ENCODE data around the gene ROR2. TPM values are rescaled to one million over a fixed set of nuclear protein-coding genes. Genes with fewer than 3 reads are reported as not detected.

Gene ROR2
- total and polyA plus RNA-seq, 2 donors: 28.2 to 33.7 TPM

GRCh38 chr9:91766315-91767069 lies 183.5 kb downstream of the ROR2 start:
- WGBS: 36% methylated on average over 8 of the region's 8 CpGs
- no peaks in the 10 kb centered on the region for H3K36me3 ChIP-seq (ENCODE audit: insufficient read depth)
- DNase-seq (ENCODE audit: extremely low spot score): no peak
- H3K27ac ChIP-seq (ENCODE audit: low read depth): no peak overlapping the region
- H3K4me1 ChIP-seq (ENCODE audit: insufficient read depth): no peaks in the 10 kb centered on the region
- H3K4me3 ChIP-seq (ENCODE audit: low read depth, low read length): no peak overlapping the region

- no peak overlapping the region for H3K27ac ChIP-seq (ENCODE audit: low read depth)
- H3K4me1 ChIP-seq (ENCODE audit: insufficient read depth): no peaks in the 10 kb centered on the region
- 30% methylated on average over 1 of the region's 1 CpG for WGBS
- H3K4me3 ChIP-seq (ENCODE audit: low read depth, low read length): no peak overlapping the region
- DNase-seq (ENCODE audit: extremely low spot score): no peak
- H3K36me3 ChIP-seq (ENCODE audit: insufficient read depth): no peaks in the 10 kb centered on the region
Observed at GRCh38 chr9:91765296-91765695, 184.7 kb downstream of the ROR2 start.

- H3K36me3 ChIP-seq (ENCODE audit: insufficient read depth): no peaks in the 10 kb centered on the region
- no peak overlapping the region for H3K4me3 ChIP-seq (ENCODE audit: low read depth, low read length)
- 96% methylated on average over 2 of the region's 2 CpGs for WGBS
- no peak for DNase-seq (ENCODE audit: extremely low spot score)
- H3K27ac ChIP-seq (ENCODE audit: low read depth): no peak overlapping the region
- no peaks in the 10 kb centered on the region for H3K4me1 ChIP-seq (ENCODE audit: insufficient read depth)
Observed at GRCh38 chr9:91764661-91765060, 185.4 kb downstream of the ROR2 start.

GRCh38 chr9:91761362-91761761 lies 188.7 kb downstream of the ROR2 start:
- DNase-seq (ENCODE audit: extremely low spot score): no peak
- Histone ChIP-seq H3K27ac (ENCODE audit: low read depth) (no peak overlapping the region), H3K4me3 (ENCODE audit: low read depth, low read length) (no peak overlapping the region), H3K36me3 (ENCODE audit: insufficient read depth) (no peaks in the 10 kb centered on the region), H3K4me1 (ENCODE audit: insufficient read depth) (no peaks in the 10 kb centered on the region)
- WGBS: 98% methylated on average over 4 of the region's 4 CpGs

- Histone ChIP-seq H3K36me3 (ENCODE audit: insufficient read depth) (no peaks in the 10 kb centered on the region), H3K4me1 (ENCODE audit: insufficient read depth) (no peaks in the 10 kb centered on the region), H3K4me3 (ENCODE audit: low read depth, low read length) (no peak overlapping the region), H3K27ac (ENCODE audit: low read depth) (no peak overlapping the region)
- no peak for DNase-seq (ENCODE audit: extremely low spot score)
- WGBS: 84% methylated on average over 1 of the region's 1 CpG
Observed at GRCh38 chr9:91760906-91761305, 189.1 kb downstream of the ROR2 start.

GRCh38 chr9:91758491-91758981 lies 191.5 kb downstream of the ROR2 start:
- Histone ChIP-seq H3K27ac (ENCODE audit: low read depth) (no peak overlapping the region), H3K36me3 (ENCODE audit: insufficient read depth) (no peaks in the 10 kb centered on the region), H3K4me3 (ENCODE audit: low read depth, low read length) (no peak overlapping the region), H3K4me1 (ENCODE audit: insufficient read depth) (no peaks in the 10 kb centered on the region)
- no peak for DNase-seq (ENCODE audit: extremely low spot score)
- 63% methylated on average over 5 of the region's 5 CpGs for WGBS

GRCh38 chr9:91757782-91758181 lies 192.2 kb downstream of the ROR2 start:
- Histone ChIP-seq H3K27ac (ENCODE audit: low read depth) (no peak overlapping the region), H3K4me3 (ENCODE audit: low read depth, low read length) (no peak overlapping the region), H3K36me3 (ENCODE audit: insufficient read depth) (no peaks in the 10 kb centered on the region)

GRCh38 chr9:91756510-91756780 lies 193.6 kb downstream of the ROR2 start:
- Histone ChIP-seq H3K4me3 (ENCODE audit: low read depth, low read length) (no peak overlapping the region), H3K36me3 (ENCODE audit: insufficient read depth) (no peaks in the 10 kb centered on the region), H3K27ac (ENCODE audit: low read depth) (no peak overlapping the region), H3K4me1 (ENCODE audit: insufficient read depth) (no peaks in the 10 kb centered on the region)
- WGBS: 89% methylated on average over 4 of the region's 4 CpGs
- DNase-seq (ENCODE audit: extremely low spot score): no peak

More at GRCh38 chr9:91757782-91758181, 192.2 kb downstream of the ROR2 start:
- whole genome bisulfite sequencing: 84% methylated on average over 4 of the region's 4 CpGs
- no peaks in the 10 kb centered on the region for H3K4me1 ChIP-seq (ENCODE audit: insufficient read depth)
- no peak for DNase-seq (ENCODE audit: extremely low spot score)

- H3K27ac ChIP-seq (ENCODE audit: low read depth): no peak overlapping the region
- H3K4me3 ChIP-seq (ENCODE audit: low read depth, low read length): no peak overlapping the region
- WGBS: 80% methylated on average over 16 of the region's 16 CpGs
- H3K36me3 ChIP-seq (ENCODE audit: insufficient read depth): no peaks in the 10 kb centered on the region
- DNase-seq (ENCODE audit: extremely low spot score): no peak
- H3K4me1 ChIP-seq (ENCODE audit: insufficient read depth): no peaks in the 10 kb centered on the region
Observed at GRCh38 chr9:91755761-91756509, 194.1 kb downstream of the ROR2 start.

- Histone ChIP-seq H3K27ac (ENCODE audit: low read depth) (no peak overlapping the region), H3K36me3 (ENCODE audit: insufficient read depth) (no peaks in the 10 kb centered on the region), H3K4me1 (ENCODE audit: insufficient read depth) (no peaks in the 10 kb centered on the region), H3K4me3 (ENCODE audit: low read depth, low read length) (no peak overlapping the region)
- WGBS: 78% methylated on average over 2 of the region's 2 CpGs
- no peak for DNase-seq (ENCODE audit: extremely low spot score)
Observed at GRCh38 chr9:91753711-91754110, 196.3 kb downstream of the ROR2 start.

GRCh38 chr9:91751922-91752321 lies 198.1 kb downstream of the ROR2 start:
- Histone ChIP-seq H3K4me1 (ENCODE audit: insufficient read depth) (no peaks in the 10 kb centered on the region), H3K36me3 (ENCODE audit: insufficient read depth) (no peaks in the 10 kb centered on the region), H3K27ac (ENCODE audit: low read depth) (no peak overlapping the region), H3K4me3 (ENCODE audit: low read depth, low read length) (no peak overlapping the region)
- no peak for DNase-seq (ENCODE audit: extremely low spot score)
- 87% methylated on average over 2 of the region's 2 CpGs for WGBS

GRCh38 chr9:91750343-91750742 lies 199.7 kb downstream of the ROR2 start:
- Histone ChIP-seq H3K4me3 (ENCODE audit: low read depth, low read length) (no peak overlapping the region), H3K27ac (ENCODE audit: low read depth) (no peak overlapping the region), H3K4me1 (ENCODE audit: insufficient read depth) (no peaks in the 10 kb centered on the region), H3K36me3 (ENCODE audit: insufficient read depth) (no peaks in the 10 kb centered on the region)
- WGBS: 73% methylated on average over 6 of the region's 6 CpGs
- no peak for DNase-seq (ENCODE audit: extremely low spot score)

GRCh38 chr9:91746904-91747303 lies 203.1 kb downstream of the ROR2 start:
- Histone ChIP-seq H3K36me3 (ENCODE audit: insufficient read depth) (no peaks in the 10 kb centered on the region), H3K4me3 (ENCODE audit: low read depth, low read length) (no peak overlapping the region), H3K27ac (ENCODE audit: low read depth) (no peak overlapping the region), H3K4me1 (ENCODE audit: insufficient read depth) (no peaks in the 10 kb centered on the region)
- 58% methylated on average over 9 of the region's 9 CpGs for WGBS
- no peak for DNase-seq (ENCODE audit: extremely low spot score)

- Histone ChIP-seq H3K4me1 (ENCODE audit: insufficient read depth) (no peaks in the 10 kb centered on the region), H3K4me3 (ENCODE audit: low read depth, low read length) (no peak overlapping the region), H3K27ac (ENCODE audit: low read depth) (no peak overlapping the region), H3K36me3 (ENCODE audit: insufficient read depth) (no peaks in the 10 kb centered on the region)
- WGBS: 79% methylated on average over 10 of the region's 10 CpGs
- no peak for DNase-seq (ENCODE audit: extremely low spot score)
Observed at GRCh38 chr9:91746357-91746756, 203.7 kb downstream of the ROR2 start.

Measured in urinary bladder (tissue), 4 donors.